ENCODE results near the gene RPL3. TPM values are rescaled to one million over a fixed set of nuclear protein-coding genes. Genes with fewer than 3 reads are reported as not detected.

The RPL3 gene
- total and polyA plus RNA-seq, 2 donors (not counting 1 experiment from before 2014, with no cell fraction given): 2,627 to 2,862 TPM

GRCh38 chr22:39297490-39298240, 21.8 kb downstream of the RPL3 start:
- Histone ChIP-seq H3K4me2 (ENCODE audit: extremely low read depth, insufficient read depth, low read length) (no peak overlapping the region), H3K9me3 (ENCODE audit: control insufficient read depth, insufficient read depth, low read depth, low read length) (no peaks in the 10 kb centered on the region), H3K9ac (ENCODE audit: insufficient read depth, low read length) (no peak overlapping the region), H3K27me3 (ENCODE audit: control insufficient read depth, insufficient read depth, low read length) (no peaks in the 10 kb centered on the region), H3K4me1 (ENCODE audit: control insufficient read depth, extremely low read depth, insufficient read depth, low read length) (peaks cover 15% of the 10 kb centered on the region), H4K20me1 (ENCODE audit: control insufficient read depth, extremely low read depth, insufficient read depth, low read length) (no peaks in the 10 kb centered on the region), H2AFZ (ENCODE audit: low read length) (no peak overlapping the region), H3K27ac (ENCODE audit: insufficient read depth, low read length) (no peak overlapping the region), H3K79me2 (ENCODE audit: control insufficient read depth, insufficient read depth, low read length) (no peaks in the 10 kb centered on the region), H3K36me3 (ENCODE audit: control insufficient read depth, insufficient read depth, low read length) (no peaks in the 10 kb centered on the region), H3K4me3 (replicated peaks in 1 of 4; ENCODE audit: control extremely low read depth in 1 of 4, insufficient read depth in 1 of 4, low read depth in 3 of 4, low read length in 4 of 4) (no peak overlapping the region)
- peak in 1 of 2 donors; percentile 59 for DNase-seq (ENCODE audit: low read depth in 2 of 2)
- TF ChIP-seq EZH2 (IDR thresholded peaks at IDR 0.05; ENCODE audit: low read length, missing control alignments) (no peak), CTCF (conservative IDR thresholded peaks at IDR 0.05 in 1 of 2, IDR thresholded peaks at IDR 0.05 in 1 of 2; ENCODE audit: low read depth in 1 of 2, low read length in 2 of 2) (no peak)

GRCh38 chr22:39296981-39297489, 22.4 kb downstream of the RPL3 start:
- Histone ChIP-seq H3K4me1 (ENCODE audit: control insufficient read depth, extremely low read depth, insufficient read depth, low read length) (peaks cover 18% of the 10 kb centered on the region), H3K4me3 (replicated peaks in 1 of 4; ENCODE audit: control extremely low read depth in 1 of 4, insufficient read depth in 1 of 4, low read depth in 3 of 4, low read length in 4 of 4) (no peak overlapping the region), H3K27me3 (ENCODE audit: control insufficient read depth, insufficient read depth, low read length) (no peaks in the 10 kb centered on the region), H2AFZ (ENCODE audit: low read length) (no peak overlapping the region), H3K4me2 (ENCODE audit: extremely low read depth, insufficient read depth, low read length) (no peak overlapping the region), H3K27ac (ENCODE audit: insufficient read depth, low read length) (no peak overlapping the region), H3K9ac (ENCODE audit: insufficient read depth, low read length) (no peak overlapping the region), H3K79me2 (ENCODE audit: control insufficient read depth, insufficient read depth, low read length) (no peaks in the 10 kb centered on the region), H3K9me3 (ENCODE audit: control insufficient read depth, insufficient read depth, low read depth, low read length) (no peaks in the 10 kb centered on the region), H4K20me1 (ENCODE audit: control insufficient read depth, extremely low read depth, insufficient read depth, low read length) (no peaks in the 10 kb centered on the region), H3K36me3 (ENCODE audit: control insufficient read depth, insufficient read depth, low read length) (no peaks in the 10 kb centered on the region)
- no peak for DNase-seq (ENCODE audit: low read depth in 2 of 2)
- TF ChIP-seq CTCF (conservative IDR thresholded peaks at IDR 0.05 in 1 of 2, IDR thresholded peaks at IDR 0.05 in 1 of 2; ENCODE audit: low read depth in 1 of 2, low read length in 2 of 2) (no peak), EZH2 (IDR thresholded peaks at IDR 0.05; ENCODE audit: low read length, missing control alignments) (no peak)

GRCh38 chr22:39296535-39296934, 22.9 kb downstream of the RPL3 start:
- no peak for DNase-seq (ENCODE audit: low read depth in 2 of 2)
- Histone ChIP-seq H3K9ac (ENCODE audit: insufficient read depth, low read length) (no peak overlapping the region), H3K4me3 (replicated peaks in 1 of 4; ENCODE audit: control extremely low read depth in 1 of 4, insufficient read depth in 1 of 4, low read depth in 3 of 4, low read length in 4 of 4) (no peak overlapping the region), H3K4me2 (ENCODE audit: extremely low read depth, insufficient read depth, low read length) (no peak overlapping the region), H3K79me2 (ENCODE audit: control insufficient read depth, insufficient read depth, low read length) (no peaks in the 10 kb centered on the region), H3K27me3 (ENCODE audit: control insufficient read depth, insufficient read depth, low read length) (no peaks in the 10 kb centered on the region), H3K4me1 (ENCODE audit: control insufficient read depth, extremely low read depth, insufficient read depth, low read length) (peaks cover 18% of the 10 kb centered on the region), H3K36me3 (ENCODE audit: control insufficient read depth, insufficient read depth, low read length) (no peaks in the 10 kb centered on the region), H2AFZ (ENCODE audit: low read length) (no peak overlapping the region), H3K9me3 (ENCODE audit: control insufficient read depth, insufficient read depth, low read depth, low read length) (no peaks in the 10 kb centered on the region), H4K20me1 (ENCODE audit: control insufficient read depth, extremely low read depth, insufficient read depth, low read length) (no peaks in the 10 kb centered on the region), H3K27ac (ENCODE audit: insufficient read depth, low read length) (no peak overlapping the region)
- TF ChIP-seq EZH2 (IDR thresholded peaks at IDR 0.05; ENCODE audit: low read length, missing control alignments): no peak
- TF ChIP-seq CTCF (conservative IDR thresholded peaks at IDR 0.05 in 1 of 2, IDR thresholded peaks at IDR 0.05 in 1 of 2; ENCODE audit: low read depth in 1 of 2, low read length in 2 of 2): no peak

Data from fibroblast of lung (primary cell).